Caco-2 (cell line): Measurements from ENCODE around the gene OR7G2. TPM values are rescaled to one million over a fixed set of nuclear protein-coding genes. Genes with fewer than 3 reads are reported as not detected.

Experiments used
- total RNA-seq: library from RNA; stranded (reverse); gene quantifications from 2 replicates; pipeline ENCODE4 v1.2.3, GENCODE V29; 2022

OR7G2 gene
- total RNA-seq, 1 experiment from 2014 or later, result not detected

Other genes with a start within 250 kb of the OR7G2 start
- gene MUC16, start 97.1 kb downstream of the OR7G2 start, total RNA-seq, result 0.05 TPM in 2 replicates
- not detected in 2 replicates for gene OR1M1, start 20.4 kb downstream of the OR7G2 start, total RNA-seq
- not detected in 2 replicates for gene OR7G1, start 8.3 kb upstream of the OR7G2 start, total RNA-seq
- gene OR7G3, start 19.5 kb upstream of the OR7G2 start, total RNA-seq, result not detected in 2 replicates
- gene ZNF317, start 32.9 kb upstream of the OR7G2 start, total RNA-seq, result 33.7 and 35.2 TPM in 2 replicates
- not detected in 2 replicates for gene OR7D2, start 71.5 kb upstream of the OR7G2 start, total RNA-seq
- gene OR7D4, start 112.1 kb upstream of the OR7G2 start, total RNA-seq, result not detected in 2 replicates
- gene OR7E24, start 143.5 kb upstream of the OR7G2 start, total RNA-seq, result not detected in 2 replicates
- 0.77 and 2.0 TPM in 2 replicates for gene ZNF699, start 202.4 kb upstream of the OR7G2 start, total RNA-seq
- gene ZNF559, start 216.7 kb upstream of the OR7G2 start, total RNA-seq, result 5.4 and 5.5 TPM in 2 replicates